Measurements from ENCODE around the gene RHEBL1.
A peak's percentile ranks its signal among the peaks of the same experiment; 100 is the strongest.

Gene RHEBL1

GRCh38 chr12:49018261-49019119 lies 51.3 kb downstream of the RHEBL1 start, which contains the start of gene PRKAG1:
Gene PRKAG1 (minus strand): TSS chr12:49018776. CDS start chr12:49018740, 36 bp downstream.
- ATAC-seq (ENCODE audit: low read depth): peak; percentile 86
- peak; percentile 93 for DNase-seq (ENCODE audit: low spot score)
- Histone ChIP-seq H3K27ac (ENCODE audit: poor library complexity, severe bottlenecking) (peak within 1 kb of the TSS; percentile 68), H3K4me3 (ENCODE audit: severe bottlenecking) (peak within 1 kb of the TSS; percentile 70), H3K36me3 (ENCODE audit: low read depth) (peaks cover 37% of the 10 kb centered on the region), H3K27me3 (ENCODE audit: insufficient read depth, poor library complexity, severe bottlenecking) (no peaks in the 10 kb centered on the region), H3K4me1 (ENCODE audit: insufficient read depth, poor library complexity, severe bottlenecking) (peaks cover 5% of the 10 kb centered on the region), H3K9me3 (ENCODE audit: severe bottlenecking) (no peaks in the 10 kb centered on the region)
- peak; percentile 57 for TF ChIP-seq CTCF (IDR thresholded peaks at IDR 0.05; ENCODE audit: poor library complexity, severe bottlenecking)

- Histone ChIP-seq H3K27me3 (ENCODE audit: insufficient read depth, poor library complexity, severe bottlenecking) (no peaks in the 10 kb centered on the region), H3K27ac (ENCODE audit: poor library complexity, severe bottlenecking) (peak overlapping the region; percentile 68), H3K9me3 (ENCODE audit: severe bottlenecking) (no peaks in the 10 kb centered on the region), H3K4me3 (ENCODE audit: severe bottlenecking) (peak overlapping the region; percentile 70), H3K4me1 (ENCODE audit: insufficient read depth, poor library complexity, severe bottlenecking) (peaks cover 5% of the 10 kb centered on the region), H3K36me3 (ENCODE audit: low read depth) (peaks cover 42% of the 10 kb centered on the region)
- no peak for TF ChIP-seq CTCF (IDR thresholded peaks at IDR 0.05; ENCODE audit: poor library complexity, severe bottlenecking)
- no peak; the same call in 2 of the 3 replicates for ATAC-seq (ENCODE audit: low read depth)
- no peak for DNase-seq (ENCODE audit: low spot score)
Measured at GRCh38 chr12:49017891-49018260, 51.9 kb downstream of the RHEBL1 start.

GRCh38 chr12:49015196-49015595 lies 54.6 kb downstream of the RHEBL1 start:
- ATAC-seq (ENCODE audit: low read depth): no peak
- no peak for DNase-seq (ENCODE audit: low spot score)
- Histone ChIP-seq H3K4me1 (ENCODE audit: insufficient read depth, poor library complexity, severe bottlenecking) (peaks cover 5% of the 10 kb centered on the region), H3K4me3 (ENCODE audit: severe bottlenecking) (no peak overlapping the region), H3K27me3 (ENCODE audit: insufficient read depth, poor library complexity, severe bottlenecking) (no peaks in the 10 kb centered on the region), H3K36me3 (ENCODE audit: low read depth) (peaks cover 46% of the 10 kb centered on the region), H3K27ac (ENCODE audit: poor library complexity, severe bottlenecking) (no peak overlapping the region), H3K9me3 (ENCODE audit: severe bottlenecking) (no peaks in the 10 kb centered on the region)
- TF ChIP-seq CTCF (IDR thresholded peaks at IDR 0.05; ENCODE audit: poor library complexity, severe bottlenecking): no peak
